HL-60 (cell line): Measurements from ENCODE around the gene TDRKH.

Experiments
- DNase-seq, 2 experiments: peaks; one replicate each; pipeline ENCODE4 v3.0.0-alpha.2; 2010 to 2020; ENCODE audit warnings: low read depth in 1 of 2, low spot score in 1 of 2
- H3K27ac ChIP-seq: fragments of 250-450 bp; sonication (Bioruptor Pico); replicated peaks from 2 replicates; pipeline ENCODE4 v1.5.1; 2020; ENCODE audit warnings: mild to moderate bottlenecking, moderate library complexity
- H3K27me3 ChIP-seq: fragments of 250-450 bp; sonication (Bioruptor Pico); 2 replicates; pipeline ENCODE4 v1.5.1; 2021; ENCODE audit warnings: mild to moderate bottlenecking, moderate library complexity; ENCODE audit not compliant: insufficient read depth, poor library complexity, severe bottlenecking
- H3K4me3 ChIP-seq: replicated peaks from 2 replicates; pipeline ENCODE4 v1.5.1; 2011; ENCODE audit warnings: mild to moderate bottlenecking, control low read depth, low read length; ENCODE audit not compliant: insufficient read depth
- CTCF ChIP-seq: IDR thresholded peaks from one replicate; pipeline ENCODE4 v1.5.1; 2011; ENCODE audit warnings: low read length, control low read depth, inconsistent platforms; ENCODE audit not compliant: insufficient read depth
- GABPA ChIP-seq: IDR thresholded peaks from 2 replicates; pipeline ENCODE4 v1.6.1; 2012; ENCODE audit warnings: low read depth
- POLR2AphosphoS5 ChIP-seq: IDR thresholded peaks from 2 replicates; pipeline ENCODE4 v1.6.1; 2012; ENCODE audit warnings: low read depth
- SPI1 ChIP-seq: IDR thresholded peaks from 2 replicates; pipeline ENCODE4 v1.6.1; 2012; ENCODE audit warnings: low read depth, mild to moderate bottlenecking, borderline replicate concordance
- TF ChIP-seq, protein P1 (sequence below): IDR thresholded peaks from 2 replicates; pipeline ENCODE4 v1.6.1; 2012; ENCODE audit warnings: low read depth; ENCODE audit not compliant: insufficient replicate concordance

TDRKH gene

DNA sequence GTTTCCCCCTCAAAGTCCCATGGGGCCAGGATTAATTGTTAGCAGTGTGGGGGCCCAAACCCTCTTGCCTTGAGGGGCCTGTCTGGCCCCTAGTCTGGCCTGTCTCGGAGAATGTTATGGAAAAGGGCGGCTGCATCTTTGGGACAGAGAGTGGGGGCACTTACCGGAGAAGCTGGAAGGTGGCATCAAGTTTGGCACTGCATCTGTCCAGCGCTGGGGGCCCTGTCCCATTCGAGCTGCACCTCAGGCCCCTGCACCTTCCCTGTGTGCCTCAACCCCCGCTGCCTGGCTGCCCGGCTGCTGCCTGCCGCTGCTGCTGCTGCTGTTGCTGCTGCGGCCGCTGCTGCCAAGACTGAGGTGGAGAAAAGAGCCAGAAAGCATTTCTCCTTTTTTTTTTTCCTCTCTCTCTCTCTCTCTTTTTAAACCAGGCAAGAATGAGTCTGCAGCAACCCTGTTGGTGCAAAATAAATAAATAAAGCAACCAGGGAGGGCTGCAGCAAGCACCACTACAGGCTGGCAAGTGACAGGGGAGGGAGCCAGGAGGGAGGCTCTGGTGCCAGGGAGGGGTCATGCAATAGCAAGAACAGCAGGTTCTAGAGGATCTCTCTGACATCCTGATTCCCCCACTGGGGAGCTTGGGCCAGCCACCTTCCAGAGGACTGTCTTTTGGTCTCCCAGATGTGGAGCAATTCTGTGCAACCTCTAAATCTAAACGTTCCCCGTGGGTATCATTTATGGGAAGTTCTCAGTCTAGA is 14.9 kb upstream of the TDRKH start, which contains the start of gene LINGO4:
Gene LINGO4 (minus strand): TSS at position 354 of the 755 bp plus-strand sequence. CDS start 2,715 bp downstream, outside the sequence.
- H3K27me3 ChIP-seq: peaks cover 9% of the 10 kb centered on the region
- no peak within 1 kb of the TSS for H3K27ac ChIP-seq
- no peak for DNase-seq
- no peak within 1 kb of the TSS for H3K4me3 ChIP-seq
- TF ChIP-seq, protein P1, sequence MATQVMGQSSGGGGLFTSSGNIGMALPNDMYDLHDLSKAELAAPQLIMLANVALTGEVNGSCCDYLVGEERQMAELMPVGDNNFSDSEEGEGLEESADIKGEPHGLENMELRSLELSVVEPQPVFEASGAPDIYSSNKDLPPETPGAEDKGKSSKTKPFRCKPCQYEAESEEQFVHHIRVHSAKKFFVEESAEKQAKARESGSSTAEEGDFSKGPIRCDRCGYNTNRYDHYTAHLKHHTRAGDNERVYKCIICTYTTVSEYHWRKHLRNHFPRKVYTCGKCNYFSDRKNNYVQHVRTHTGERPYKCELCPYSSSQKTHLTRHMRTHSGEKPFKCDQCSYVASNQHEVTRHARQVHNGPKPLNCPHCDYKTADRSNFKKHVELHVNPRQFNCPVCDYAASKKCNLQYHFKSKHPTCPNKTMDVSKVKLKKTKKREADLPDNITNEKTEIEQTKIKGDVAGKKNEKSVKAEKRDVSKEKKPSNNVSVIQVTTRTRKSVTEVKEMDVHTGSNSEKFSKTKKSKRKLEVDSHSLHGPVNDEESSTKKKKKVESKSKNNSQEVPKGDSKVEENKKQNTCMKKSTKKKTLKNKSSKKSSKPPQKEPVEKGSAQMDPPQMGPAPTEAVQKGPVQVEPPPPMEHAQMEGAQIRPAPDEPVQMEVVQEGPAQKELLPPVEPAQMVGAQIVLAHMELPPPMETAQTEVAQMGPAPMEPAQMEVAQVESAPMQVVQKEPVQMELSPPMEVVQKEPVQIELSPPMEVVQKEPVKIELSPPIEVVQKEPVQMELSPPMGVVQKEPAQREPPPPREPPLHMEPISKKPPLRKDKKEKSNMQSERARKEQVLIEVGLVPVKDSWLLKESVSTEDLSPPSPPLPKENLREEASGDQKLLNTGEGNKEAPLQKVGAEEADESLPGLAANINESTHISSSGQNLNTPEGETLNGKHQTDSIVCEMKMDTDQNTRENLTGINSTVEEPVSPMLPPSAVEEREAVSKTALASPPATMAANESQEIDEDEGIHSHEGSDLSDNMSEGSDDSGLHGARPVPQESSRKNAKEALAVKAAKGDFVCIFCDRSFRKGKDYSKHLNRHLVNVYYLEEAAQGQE: no peak
- TF ChIP-seq SPI1 (no peak), GABPA (no peak), CTCF (no peak), POLR2AphosphoS5 (no peak)

DNA sequence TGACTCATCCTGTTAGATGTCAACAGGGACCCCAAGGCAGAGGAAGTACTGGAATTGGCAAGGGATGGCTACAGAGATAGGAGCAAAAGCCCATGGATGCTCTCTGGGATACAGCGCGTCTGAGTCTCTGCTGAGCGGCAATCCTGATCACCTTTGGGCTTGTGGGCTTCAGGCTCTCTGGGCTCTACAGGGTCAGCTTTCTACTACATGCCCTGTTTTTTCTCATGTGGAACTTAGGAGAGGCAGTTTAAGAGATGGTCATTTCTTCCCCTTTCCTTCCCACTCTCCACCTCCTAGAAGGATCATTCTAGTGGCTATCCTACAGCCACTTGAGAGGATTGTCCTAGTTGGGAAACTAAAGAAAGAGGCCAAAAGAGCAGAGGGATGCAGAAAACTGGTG is 13.6 kb upstream of the TDRKH start:
- DNase-seq: no peak
- H3K27me3 ChIP-seq: peaks cover 9% of the 10 kb centered on the region

GRCh38 chr1:151803164-151803563 is 12.9 kb upstream of the TDRKH start:
- no peak for DNase-seq
- TF ChIP-seq CTCF: no peak
- TF ChIP-seq, protein P1: no peak
- no peak for TF ChIP-seq GABPA
- no peak for TF ChIP-seq SPI1
- TF ChIP-seq POLR2AphosphoS5: no peak
- Histone ChIP-seq H3K27me3 (peaks cover 9% of the 10 kb centered on the region), H3K4me3 (no peak overlapping the region), H3K27ac (no peak overlapping the region)

More for the DNA sequence above, 13.6 kb upstream of the TDRKH start:
- H3K27ac ChIP-seq: no peak overlapping the region
- TF ChIP-seq CTCF: no peak
- TF ChIP-seq, protein P1: no peak
- no peak for TF ChIP-seq SPI1
- no peak for TF ChIP-seq POLR2AphosphoS5
- TF ChIP-seq GABPA: no peak
- H3K4me3 ChIP-seq: no peak overlapping the region
